Fibroblast of the aortic adventitia (primary cell): Measurements from ENCODE around the gene TMEM52B. TPM values are rescaled to one million over a fixed set of nuclear protein-coding genes. Genes with fewer than 3 reads are reported as not detected.

Experiments
- DNase-seq: peaks from one replicate; pipeline ENCODE4 v3.0.0-alpha.2; 2010; ENCODE audit warnings: low read depth
- H3K4me3 ChIP-seq: 2 replicates; pipeline ENCODE4 v1.5.1; 2011; ENCODE audit warnings: low read depth, mild to moderate bottlenecking, control low read depth, low read length, moderate library complexity
- total RNA-seq: library from RNA; depleted of rRNA; stranded (reverse); fragments of >200 nt; gene quantifications from 2 replicates; pipeline ENCODE4 v1.2.3, GENCODE V29; 2012; ENCODE audit warnings: low replicate concordance
- TF ChIP-seq, protein P1 (sequence below): IDR thresholded peaks from 2 replicates; pipeline ENCODE4 v1.5.1; 2011; ENCODE audit warnings: mild to moderate bottlenecking, low read length, control low read depth, inconsistent platforms; ENCODE audit not compliant: insufficient read depth

The TMEM52B gene
- total RNA-seq, 1 donor = under 0.01 TPM

DNA sequence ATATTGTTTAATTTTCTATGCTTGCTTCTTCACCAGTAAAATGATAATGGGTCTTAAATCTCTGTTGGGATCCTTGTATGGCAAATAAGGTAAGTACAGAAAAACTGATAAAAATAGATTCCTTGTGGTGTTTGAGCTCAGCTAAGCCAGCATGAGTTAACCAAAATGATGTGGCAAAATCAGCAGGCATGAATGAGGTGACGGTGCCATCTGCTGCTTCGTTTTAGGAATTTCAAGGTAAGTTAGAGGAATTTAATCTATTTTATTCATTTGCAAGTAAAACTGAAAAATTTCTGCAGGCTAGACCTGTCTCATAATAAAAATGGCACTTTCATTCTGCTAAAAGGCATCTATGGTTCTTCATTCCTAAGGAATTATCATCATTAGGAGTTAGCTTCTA, 38.8 kb upstream of the TMEM52B start:
- no peak overlapping the region for H3K4me3 ChIP-seq
- DNase-seq = peak; percentile 60
- TF ChIP-seq, protein P1, sequence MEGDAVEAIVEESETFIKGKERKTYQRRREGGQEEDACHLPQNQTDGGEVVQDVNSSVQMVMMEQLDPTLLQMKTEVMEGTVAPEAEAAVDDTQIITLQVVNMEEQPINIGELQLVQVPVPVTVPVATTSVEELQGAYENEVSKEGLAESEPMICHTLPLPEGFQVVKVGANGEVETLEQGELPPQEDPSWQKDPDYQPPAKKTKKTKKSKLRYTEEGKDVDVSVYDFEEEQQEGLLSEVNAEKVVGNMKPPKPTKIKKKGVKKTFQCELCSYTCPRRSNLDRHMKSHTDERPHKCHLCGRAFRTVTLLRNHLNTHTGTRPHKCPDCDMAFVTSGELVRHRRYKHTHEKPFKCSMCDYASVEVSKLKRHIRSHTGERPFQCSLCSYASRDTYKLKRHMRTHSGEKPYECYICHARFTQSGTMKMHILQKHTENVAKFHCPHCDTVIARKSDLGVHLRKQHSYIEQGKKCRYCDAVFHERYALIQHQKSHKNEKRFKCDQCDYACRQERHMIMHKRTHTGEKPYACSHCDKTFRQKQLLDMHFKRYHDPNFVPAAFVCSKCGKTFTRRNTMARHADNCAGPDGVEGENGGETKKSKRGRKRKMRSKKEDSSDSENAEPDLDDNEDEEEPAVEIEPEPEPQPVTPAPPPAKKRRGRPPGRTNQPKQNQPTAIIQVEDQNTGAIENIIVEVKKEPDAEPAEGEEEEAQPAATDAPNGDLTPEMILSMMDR = peak; percentile 29

DNA sequence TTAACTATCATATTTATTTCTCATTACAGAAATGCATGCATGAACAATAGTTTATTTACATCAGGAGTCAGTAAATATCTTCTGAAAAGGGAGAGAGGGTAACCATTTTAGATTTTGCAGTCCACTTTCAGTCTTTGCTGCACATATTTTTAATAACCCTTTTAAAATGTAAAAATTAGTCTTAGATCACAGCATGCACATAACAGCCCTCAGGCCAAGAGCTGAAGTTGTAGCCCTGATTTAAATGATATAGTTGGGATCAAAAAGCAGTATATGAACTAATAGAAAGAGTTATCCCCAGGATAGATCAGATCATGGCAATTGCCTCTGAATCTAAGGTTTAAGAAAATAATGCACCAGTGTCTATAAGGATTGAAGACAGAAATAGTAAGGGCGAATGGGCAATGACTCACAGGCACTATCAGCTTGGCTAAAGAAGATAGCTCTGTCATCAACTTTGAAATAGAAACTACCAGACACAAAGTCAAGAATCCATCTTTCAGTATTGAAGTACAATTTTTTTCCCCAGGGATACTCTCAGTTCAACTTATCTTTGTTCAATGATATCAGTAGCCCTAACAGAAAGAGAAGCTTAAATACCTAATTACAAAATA, 35.7 kb upstream of the TMEM52B start:
- no peak overlapping the region for H3K4me3 ChIP-seq
- TF ChIP-seq, protein P1 = no peak
- DNase-seq = peak; percentile 11

- no peak for DNase-seq
- TF ChIP-seq, protein P1 = no peak
- no peak overlapping the region for H3K4me3 ChIP-seq
Measured at GRCh38 chr12:10147714-10148403, 31.0 kb upstream of the TMEM52B start.

DNA sequence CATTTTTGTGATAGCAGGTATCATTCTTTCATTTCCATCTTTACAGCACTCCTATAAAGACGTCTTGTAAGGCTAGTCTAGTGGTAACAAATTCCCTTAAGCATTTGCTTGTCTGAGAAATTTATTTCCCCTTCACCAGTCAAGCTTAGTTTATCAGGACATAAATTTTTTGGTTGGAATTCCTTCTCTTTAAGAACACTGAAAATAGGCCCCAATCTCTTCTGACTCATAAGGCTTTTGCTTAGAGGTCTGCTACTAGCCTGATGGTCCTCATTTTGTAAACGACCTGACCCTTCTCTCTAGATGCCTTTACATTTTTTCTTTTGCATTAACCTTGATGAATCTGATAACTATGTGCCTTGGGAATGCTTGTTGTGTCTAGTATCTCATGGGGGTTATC, 27.2 kb upstream of the TMEM52B start:
- TF ChIP-seq, protein P1 = no peak
- no peak overlapping the region for H3K4me3 ChIP-seq
- no peak for DNase-seq

GRCh38 chr12:10153271-10154144, 25.3 kb upstream of the TMEM52B start:
- DNase-seq = peak; percentile 67
- H3K4me3 ChIP-seq = peak overlapping the region; percentile 66
- TF ChIP-seq, protein P1 = peak; percentile 72

GRCh38 chr12:10154145-10154496, 24.7 kb upstream of the TMEM52B start:
- TF ChIP-seq, protein P1 = no peak
- no peak for DNase-seq
- no peak overlapping the region for H3K4me3 ChIP-seq
